Neural progenitor cell (in vitro differentiated cells): ENCODE measurements around the gene LBH. TPM values are rescaled to one million over a fixed set of nuclear protein-coding genes. Genes with fewer than 3 reads are reported as not detected.

ENCODE experiments used
- DNase-seq: peaks from one replicate; pipeline ENCODE4 v3.0.0-alpha.2; 2016; ENCODE audit warnings: low spot score
- H2AFZ ChIP-seq: fragments of 200-600 bp; sonication (generic); replicated peaks from 2 replicates; pipeline ENCODE4 v1.6.1; 2016; ENCODE audit warnings: antibody characterized with exemption
- H3F3A ChIP-seq: fragments of 200-600 bp; sonication (generic); 2 replicates; pipeline ENCODE4 v1.6.1; 2016; ENCODE audit warnings: antibody characterized with exemption, low read depth
- H3K27ac ChIP-seq: fragments of 200-600 bp; sonication (generic); 2 replicates; pipeline ENCODE4 v1.5.1; 2016; ENCODE audit warnings: mild to moderate bottlenecking
- H3K27me3 ChIP-seq: fragments of 200-600 bp; sonication (generic); 2 replicates; pipeline ENCODE4 v1.6.1; 2016; ENCODE audit warnings: mild to moderate bottlenecking, moderate library complexity
- H3K36me3 ChIP-seq: fragments of 200-600 bp; sonication (generic); 2 replicates; pipeline ENCODE4 v1.5.1; 2016
- H3K4me1 ChIP-seq: fragments of 200-600 bp; sonication (generic); 2 replicates; pipeline ENCODE4 v1.6.1; 2016; ENCODE audit warnings: mixed run types
- H3K4me2 ChIP-seq: fragments of 200-600 bp; sonication (generic); 2 replicates; pipeline ENCODE4 v1.6.1; 2016
- H3K4me3 ChIP-seq: fragments of 200-600 bp; sonication (generic); 2 replicates; pipeline ENCODE4 v1.5.1; 2016
- H3K79me2 ChIP-seq: fragments of 200-600 bp; sonication (generic); 2 replicates; pipeline ENCODE4 v1.6.1; 2016; ENCODE audit warnings: low read depth
- H3K9ac ChIP-seq: fragments of 200-600 bp; sonication (generic); 2 replicates; pipeline ENCODE4 v1.6.1; 2016
- H3K9me3 ChIP-seq: fragments of 200-600 bp; sonication (generic); 2 replicates; pipeline ENCODE4 v1.5.1; 2016; ENCODE audit warnings: low read depth
- H4K20me1 ChIP-seq: fragments of 200-600 bp; sonication (generic); 2 replicates; pipeline ENCODE4 v1.6.1; 2016; ENCODE audit warnings: low read depth
- H3K27ac Mint-ChIP-seq: 3 replicates; pipeline ENCODE4 v1.8.0; 2021; ENCODE audit warnings: mixed read lengths
- H3K27me3 Mint-ChIP-seq: 2 replicates; pipeline ENCODE4 v1.8.0; 2022; ENCODE audit warnings: low read depth, mild to moderate bottlenecking, inconsistent platforms, moderate library complexity, mixed read lengths; ENCODE audit not compliant: insufficient read depth
- H3K36me3 Mint-ChIP-seq: 3 replicates; pipeline ENCODE4 v1.8.0; 2021; ENCODE audit warnings: mixed read lengths
- H3K4me1 Mint-ChIP-seq: 3 replicates; pipeline ENCODE4 v1.8.0; 2021; ENCODE audit warnings: mixed read lengths
- H3K4me3 Mint-ChIP-seq: 3 replicates; pipeline ENCODE4 v1.8.0; 2021; ENCODE audit warnings: mild to moderate bottlenecking, moderate library complexity, mixed read lengths
- H3K9me3 Mint-ChIP-seq: 3 replicates; pipeline ENCODE4 v1.8.0; 2020; ENCODE audit warnings: mixed read lengths
- CTCF ChIP-seq: fragments of 200-600 bp; sonication (generic); IDR thresholded peaks from 2 replicates; pipeline ENCODE4 v1.5.1; 2017; ENCODE audit warnings: antibody characterized with exemption, mild to moderate bottlenecking
- EZH2 ChIP-seq: fragments of 200-600 bp; sonication (generic); IDR thresholded peaks from 2 replicates; pipeline ENCODE4 v1.6.1; 2017; ENCODE audit warnings: antibody characterized with exemption, mild to moderate bottlenecking, moderate library complexity
- EZH2phosphoT487 ChIP-seq: fragments of 200-600 bp; sonication (generic); IDR thresholded peaks from 2 replicates; pipeline ENCODE4 v1.6.1; 2017; ENCODE audit warnings: antibody characterized with exemption
- total RNA-seq: library from RNA; depleted of rRNA; stranded (reverse); fragments of >200 nt; gene quantifications from 2 replicates; pipeline ENCODE4 v1.2.3, GENCODE V29; 2015; ENCODE audit warnings: low replicate concordance

The LBH gene
- total RNA-seq, 1 donor from 2014 or later, result 4.2 TPM

GRCh38 chr2:30203156-30203555 is 28.2 kb upstream of the LBH start:
- TF ChIP-seq EZH2phosphoT487 (no peak), EZH2 (no peak), CTCF (no peak)
- Histone ChIP-seq H3K9ac (no peak overlapping the region), H3K9me3 (no peaks in the 10 kb centered on the region), H3K4me3 (no peak overlapping the region), H3F3A (no peaks in the 10 kb centered on the region), H4K20me1 (no peaks in the 10 kb centered on the region), H3K36me3 (no peaks in the 10 kb centered on the region), H3K27ac (no peak overlapping the region), H3K4me1 (peaks cover 4% of the 10 kb centered on the region), H3K79me2 (no peaks in the 10 kb centered on the region), H3K27me3 (no peaks in the 10 kb centered on the region), H3K4me2 (no peak overlapping the region), H2AFZ (no peak overlapping the region)
- DNase-seq, result no peak
- Mint-ChIP-seq H3K9me3 (no peaks in the 10 kb centered on the region), H3K4me1 (no peaks in the 10 kb centered on the region), H3K4me3 (no peak overlapping the region), H3K27me3 (peaks cover 4% of the 10 kb centered on the region), H3K27ac (no peak overlapping the region), H3K36me3 (no peaks in the 10 kb centered on the region)

- H3K9me3 Mint-ChIP-seq, result no peaks in the 10 kb centered on the region
- no peak overlapping the region for H3K4me3 Mint-ChIP-seq
- no peaks in the 10 kb centered on the region for H3K36me3 Mint-ChIP-seq
- Histone ChIP-seq H3K36me3 (no peaks in the 10 kb centered on the region), H4K20me1 (no peaks in the 10 kb centered on the region), H3K27me3 (no peaks in the 10 kb centered on the region), H3K79me2 (no peaks in the 10 kb centered on the region), H3K9me3 (no peaks in the 10 kb centered on the region), H3K4me3 (no peak overlapping the region), H2AFZ (no peak overlapping the region), H3K27ac (no peak overlapping the region), H3K9ac (no peak overlapping the region), H3F3A (no peaks in the 10 kb centered on the region), H3K4me2 (no peak overlapping the region), H3K4me1 (peaks cover 9% of the 10 kb centered on the region)
- peaks cover 2% of the 10 kb centered on the region for H3K4me1 Mint-ChIP-seq
- H3K27me3 Mint-ChIP-seq, result peaks cover 4% of the 10 kb centered on the region
- DNase-seq, result no peak
- TF ChIP-seq EZH2phosphoT487 (no peak), EZH2 (no peak), CTCF (no peak)
- H3K27ac Mint-ChIP-seq, result no peak overlapping the region
Measured at GRCh38 chr2:30204281-30204680, 27.1 kb upstream of the LBH start.

- Mint-ChIP-seq H3K4me3 (no peak overlapping the region), H3K36me3 (no peaks in the 10 kb centered on the region), H3K4me1 (peaks cover 2% of the 10 kb centered on the region), H3K27me3 (peaks cover 2% of the 10 kb centered on the region), H3K9me3 (no peaks in the 10 kb centered on the region), H3K27ac (no peak overlapping the region)
- no peak overlapping the region for H3K27ac ChIP-seq
- no peak overlapping the region for H3K4me2 ChIP-seq
- H3K27me3 ChIP-seq, result no peaks in the 10 kb centered on the region
- TF ChIP-seq CTCF, result no peak
- no peak for TF ChIP-seq EZH2
- no peak for TF ChIP-seq EZH2phosphoT487
- no peaks in the 10 kb centered on the region for H4K20me1 ChIP-seq
- peaks cover 9% of the 10 kb centered on the region for H3K4me1 ChIP-seq
- no peaks in the 10 kb centered on the region for H3F3A ChIP-seq
- H3K4me3 ChIP-seq, result no peak overlapping the region
- H3K36me3 ChIP-seq, result no peaks in the 10 kb centered on the region
- no peaks in the 10 kb centered on the region for H3K9me3 ChIP-seq
- no peaks in the 10 kb centered on the region for H3K79me2 ChIP-seq
- H3K9ac ChIP-seq, result no peak overlapping the region
- no peak for DNase-seq
- no peak overlapping the region for H2AFZ ChIP-seq
Measured at GRCh38 chr2:30205456-30205855, 25.9 kb upstream of the LBH start.
